Glutamatergic neuron (in vitro differentiated cells): Measurements from ENCODE around the gene ATP11B. TPM values are rescaled to one million over a fixed set of nuclear protein-coding genes. Genes with fewer than 3 reads are reported as not detected.

ENCODE experiments used
- DNase-seq: peaks from one replicate; pipeline ENCODE4 v3.0.0; 2022
- H3K27ac Mint-ChIP-seq: one replicate; pipeline ENCODE4 v1.8.0; 2020; ENCODE audit warnings: mild to moderate bottlenecking, mixed read lengths, inconsistent platforms; ENCODE audit not compliant: unreplicated experiment
- H3K27me3 Mint-ChIP-seq: one replicate; pipeline ENCODE4 v1.8.0; 2020; ENCODE audit warnings: mild to moderate bottlenecking, moderate library complexity, mixed read lengths, inconsistent platforms; ENCODE audit not compliant: unreplicated experiment
- H3K36me3 Mint-ChIP-seq: one replicate; pipeline ENCODE4 v1.8.0; 2020; ENCODE audit warnings: mild to moderate bottlenecking, mixed read lengths, inconsistent platforms; ENCODE audit not compliant: unreplicated experiment
- H3K4me1 Mint-ChIP-seq: one replicate; pipeline ENCODE4 v1.8.0; 2020; ENCODE audit warnings: mild to moderate bottlenecking, low read depth, mixed read lengths, inconsistent platforms; ENCODE audit not compliant: unreplicated experiment
- H3K4me3 Mint-ChIP-seq: one replicate; pipeline ENCODE4 v1.8.0; 2020; ENCODE audit warnings: mild to moderate bottlenecking, mixed read lengths, inconsistent platforms; ENCODE audit not compliant: unreplicated experiment
- H3K9me3 Mint-ChIP-seq: one replicate; pipeline ENCODE4 v1.8.0; 2020; ENCODE audit warnings: mild to moderate bottlenecking, moderate library complexity, mixed read lengths, inconsistent platforms; ENCODE audit not compliant: unreplicated experiment
- CTCF ChIP-seq: fragments of 200-600 bp; sonication (generic); IDR thresholded peaks from one replicate; pipeline ENCODE4 v1.5.0; 2021; ENCODE audit not compliant: partially characterized antibody, unreplicated experiment
- total RNA-seq: library from RNA; stranded (reverse); fragmentation: NEBNext Ultra II Directional; extraction: Animal tissue kit (Norgen Biotek cat#: 25700); gene quantifications from one replicate; pipeline ENCODE4 v1.2.1, GENCODE V29; 2021; ENCODE audit not compliant: unreplicated experiment

Gene ATP11B
- total RNA-seq, 1 donor from 2014 or later = 36.2 TPM

- H3K4me3 Mint-ChIP-seq = no peak overlapping the region
- H3K4me1 Mint-ChIP-seq = no peaks in the 10 kb centered on the region
- no peak overlapping the region for H3K27ac Mint-ChIP-seq
- no peaks in the 10 kb centered on the region for H3K27me3 Mint-ChIP-seq
- no peaks in the 10 kb centered on the region for H3K9me3 Mint-ChIP-seq
- DNase-seq = no peak
- no peak for TF ChIP-seq CTCF
- no peaks in the 10 kb centered on the region for H3K36me3 Mint-ChIP-seq
These were observed 117.9 kb downstream of the ATP11B start for GRCh38 chr3:182910936-182911781.

GRCh38 chr3:182911782-182912111, 118.4 kb downstream of the ATP11B start:
- no peaks in the 10 kb centered on the region for H3K4me1 Mint-ChIP-seq
- no peak for DNase-seq
- no peak overlapping the region for H3K4me3 Mint-ChIP-seq
- H3K27ac Mint-ChIP-seq = no peak overlapping the region
- H3K36me3 Mint-ChIP-seq = no peaks in the 10 kb centered on the region
- H3K9me3 Mint-ChIP-seq = no peaks in the 10 kb centered on the region
- H3K27me3 Mint-ChIP-seq = no peaks in the 10 kb centered on the region
- TF ChIP-seq CTCF = no peak

- Mint-ChIP-seq H3K27me3 (no peaks in the 10 kb centered on the region), H3K36me3 (no peaks in the 10 kb centered on the region), H3K27ac (no peak overlapping the region), H3K4me3 (no peak overlapping the region), H3K9me3 (no peaks in the 10 kb centered on the region), H3K4me1 (no peaks in the 10 kb centered on the region)
- DNase-seq = no peak
- no peak for TF ChIP-seq CTCF
These were observed 119.2 kb downstream of the ATP11B start for GRCh38 chr3:182912474-182912873.

GRCh38 chr3:182913889-182914288, 120.6 kb downstream of the ATP11B start:
- no peak overlapping the region for H3K27ac Mint-ChIP-seq
- no peaks in the 10 kb centered on the region for H3K27me3 Mint-ChIP-seq
- H3K4me1 Mint-ChIP-seq = no peaks in the 10 kb centered on the region
- no peak for TF ChIP-seq CTCF
- no peaks in the 10 kb centered on the region for H3K36me3 Mint-ChIP-seq
- H3K9me3 Mint-ChIP-seq = no peaks in the 10 kb centered on the region
- DNase-seq = no peak
- no peak overlapping the region for H3K4me3 Mint-ChIP-seq

- Mint-ChIP-seq H3K27ac (no peak overlapping the region), H3K4me3 (no peak overlapping the region), H3K27me3 (no peaks in the 10 kb centered on the region), H3K4me1 (no peaks in the 10 kb centered on the region), H3K9me3 (no peaks in the 10 kb centered on the region), H3K36me3 (no peaks in the 10 kb centered on the region)
- no peak for TF ChIP-seq CTCF
- no peak for DNase-seq
These were observed 121.0 kb downstream of the ATP11B start for GRCh38 chr3:182914341-182914740.
